ENCODE measurements around the gene CIITA.
"Not testable (repeated sequence)": the region's sequence is repeated elsewhere in the genome, so short reads cannot be mapped to it uniquely, and the experiment has no call there.

Gene CIITA

DNA sequence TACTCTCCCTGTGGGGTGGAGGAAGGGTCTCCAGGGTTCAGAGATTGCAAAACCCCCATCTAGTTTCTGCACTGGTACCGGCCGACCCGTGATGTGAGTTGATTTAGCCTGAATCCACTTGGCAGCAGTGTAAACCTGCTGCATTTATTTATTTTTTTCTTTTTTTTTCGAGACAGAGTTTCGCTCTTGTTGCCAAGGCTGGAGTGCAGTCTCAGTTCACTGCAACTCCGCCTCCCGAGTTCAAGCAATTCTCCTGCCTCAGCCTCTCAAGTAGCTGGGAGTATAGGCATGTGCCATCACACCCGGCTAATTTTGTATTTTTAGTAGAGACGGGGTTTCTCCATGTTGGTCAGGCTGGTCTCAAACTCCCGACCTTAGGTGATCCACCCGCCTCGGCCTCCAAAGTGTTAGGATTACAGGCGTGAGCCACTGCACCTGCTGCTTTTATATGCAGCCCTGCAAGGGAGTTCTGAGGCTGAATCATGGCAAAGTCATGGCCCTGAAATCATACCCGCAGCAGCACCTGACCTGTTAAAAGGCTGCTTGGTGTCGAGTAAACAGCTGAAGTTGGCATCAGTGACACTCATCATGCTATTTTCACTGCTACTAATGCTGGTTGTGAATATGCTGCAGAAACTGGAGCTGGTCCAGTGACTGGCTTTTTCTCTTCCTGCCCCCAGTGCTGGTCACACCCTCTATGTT is 43.9 kb downstream of the CIITA start:
- TF ChIP-seq, protein P1, sequence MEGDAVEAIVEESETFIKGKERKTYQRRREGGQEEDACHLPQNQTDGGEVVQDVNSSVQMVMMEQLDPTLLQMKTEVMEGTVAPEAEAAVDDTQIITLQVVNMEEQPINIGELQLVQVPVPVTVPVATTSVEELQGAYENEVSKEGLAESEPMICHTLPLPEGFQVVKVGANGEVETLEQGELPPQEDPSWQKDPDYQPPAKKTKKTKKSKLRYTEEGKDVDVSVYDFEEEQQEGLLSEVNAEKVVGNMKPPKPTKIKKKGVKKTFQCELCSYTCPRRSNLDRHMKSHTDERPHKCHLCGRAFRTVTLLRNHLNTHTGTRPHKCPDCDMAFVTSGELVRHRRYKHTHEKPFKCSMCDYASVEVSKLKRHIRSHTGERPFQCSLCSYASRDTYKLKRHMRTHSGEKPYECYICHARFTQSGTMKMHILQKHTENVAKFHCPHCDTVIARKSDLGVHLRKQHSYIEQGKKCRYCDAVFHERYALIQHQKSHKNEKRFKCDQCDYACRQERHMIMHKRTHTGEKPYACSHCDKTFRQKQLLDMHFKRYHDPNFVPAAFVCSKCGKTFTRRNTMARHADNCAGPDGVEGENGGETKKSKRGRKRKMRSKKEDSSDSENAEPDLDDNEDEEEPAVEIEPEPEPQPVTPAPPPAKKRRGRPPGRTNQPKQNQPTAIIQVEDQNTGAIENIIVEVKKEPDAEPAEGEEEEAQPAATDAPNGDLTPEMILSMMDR (conservative IDR thresholded peaks at IDR 0.05; ENCODE audit: low read depth, low read length) = no peak
- H3K4me3 ChIP-seq (ENCODE audit: low read depth, low read length) = no peak overlapping the region
- DNase-seq (ENCODE audit: low read depth) = no peak

DNA sequence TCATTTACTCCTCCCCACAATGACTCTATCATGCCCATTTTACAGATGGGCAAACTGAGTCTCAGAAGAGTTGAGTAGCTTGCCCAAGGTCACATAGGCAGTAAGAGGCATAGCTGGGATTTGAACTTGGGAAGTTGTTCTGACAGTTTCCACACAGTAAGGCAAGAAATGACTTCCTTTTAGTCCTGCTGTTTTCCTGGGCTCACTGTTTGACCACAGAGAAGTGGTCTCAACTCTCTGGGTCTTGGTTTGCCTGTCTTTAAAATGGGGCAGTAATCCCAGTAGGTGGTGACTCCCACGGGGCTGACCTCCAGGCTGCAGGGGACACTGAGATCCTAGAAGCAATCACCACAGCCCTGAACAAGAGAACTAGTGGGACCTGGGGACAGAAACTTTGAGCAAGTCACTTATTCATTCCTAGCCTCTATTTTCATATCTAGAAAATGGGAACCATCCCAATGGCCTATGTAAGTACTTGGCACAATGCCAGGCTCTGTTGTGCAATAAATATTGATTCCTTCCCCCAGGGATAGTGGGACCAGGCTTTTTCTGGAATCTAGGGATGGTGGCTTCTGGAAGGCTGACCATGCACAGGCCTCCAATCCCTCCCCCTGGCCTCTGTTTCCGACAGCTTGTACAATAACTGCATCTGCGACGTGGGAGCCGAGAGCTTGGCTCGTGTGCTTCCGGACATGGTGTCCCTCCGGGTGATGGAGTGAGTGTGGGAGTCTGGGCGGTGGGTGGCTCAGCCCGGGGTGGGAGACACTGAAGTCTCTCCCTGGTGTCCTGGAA is 44.7 kb downstream of the CIITA start:
- TF ChIP-seq, protein P1 (conservative IDR thresholded peaks at IDR 0.05; ENCODE audit: low read depth, low read length) = no peak
- no peak for DNase-seq (ENCODE audit: low read depth)
- H3K4me3 ChIP-seq (ENCODE audit: low read depth, low read length) = no peak overlapping the region

DNA sequence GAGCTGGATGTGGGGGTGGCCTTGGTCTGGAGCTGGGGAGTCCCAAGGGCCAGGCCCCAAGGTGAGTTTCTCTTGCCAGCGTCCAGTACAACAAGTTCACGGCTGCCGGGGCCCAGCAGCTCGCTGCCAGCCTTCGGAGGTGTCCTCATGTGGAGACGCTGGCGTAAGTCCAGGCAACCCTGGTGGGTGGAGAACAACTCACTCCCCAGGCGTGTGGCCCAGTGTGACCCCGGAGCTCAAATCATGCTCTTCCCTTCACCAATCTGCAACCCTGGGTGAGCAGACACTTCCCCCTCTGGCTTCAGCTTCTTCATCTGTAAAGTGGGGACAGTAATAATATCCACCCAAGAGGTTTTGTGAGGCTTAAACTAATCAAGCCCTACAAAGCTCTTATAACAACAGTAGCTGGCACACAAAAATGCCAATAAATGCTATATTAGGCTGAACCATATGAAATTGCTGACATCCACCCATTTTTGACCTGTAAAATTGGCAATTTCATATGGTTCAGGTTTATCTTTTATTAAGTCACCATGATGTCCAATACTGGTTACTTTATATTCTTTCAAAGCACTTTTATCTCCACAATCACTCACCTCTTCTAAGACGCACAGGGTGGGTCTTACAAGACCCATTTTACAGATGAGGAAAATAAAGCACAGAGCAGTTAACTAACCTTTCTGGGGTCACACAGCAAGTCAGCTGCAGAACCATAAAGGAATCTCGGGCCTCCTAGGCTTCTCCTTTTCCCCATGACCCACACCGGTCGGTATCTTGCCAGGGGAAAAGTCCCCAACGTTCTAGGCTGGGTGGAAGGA is 45.5 kb downstream of the CIITA start:
- H3K4me3 ChIP-seq (ENCODE audit: low read depth, low read length) = no peak overlapping the region
- no peak for DNase-seq (ENCODE audit: low read depth)
- TF ChIP-seq, protein P1 (conservative IDR thresholded peaks at IDR 0.05; ENCODE audit: low read depth, low read length) = no peak

DNA sequence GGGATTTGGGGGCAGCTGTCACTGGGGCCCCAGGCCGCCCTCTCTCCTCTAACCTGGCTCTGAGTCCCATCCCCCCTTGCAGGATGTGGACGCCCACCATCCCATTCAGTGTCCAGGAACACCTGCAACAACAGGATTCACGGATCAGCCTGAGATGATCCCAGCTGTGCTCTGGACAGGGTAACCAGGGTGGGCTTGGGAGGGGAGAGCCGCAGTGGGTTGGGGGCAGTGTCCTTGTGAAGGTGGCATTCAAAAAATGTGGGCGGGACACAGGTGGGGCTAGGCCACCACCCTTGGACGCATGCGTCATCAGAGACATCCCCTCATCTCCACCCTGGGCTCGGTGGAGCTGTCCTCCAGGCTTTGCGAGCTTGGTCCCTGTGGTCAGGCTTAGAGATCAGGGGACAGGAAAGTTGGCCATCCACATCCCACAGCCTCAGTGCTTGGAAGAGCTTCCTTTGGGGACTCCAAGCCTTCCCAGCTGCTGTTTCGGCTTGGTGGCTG is 46.2 kb downstream of the CIITA start:
- no peak for DNase-seq (ENCODE audit: low read depth)
- no peak overlapping the region for H3K4me3 ChIP-seq (ENCODE audit: low read depth, low read length)
- TF ChIP-seq, protein P1 (conservative IDR thresholded peaks at IDR 0.05; ENCODE audit: low read depth, low read length) = no peak

DNA sequence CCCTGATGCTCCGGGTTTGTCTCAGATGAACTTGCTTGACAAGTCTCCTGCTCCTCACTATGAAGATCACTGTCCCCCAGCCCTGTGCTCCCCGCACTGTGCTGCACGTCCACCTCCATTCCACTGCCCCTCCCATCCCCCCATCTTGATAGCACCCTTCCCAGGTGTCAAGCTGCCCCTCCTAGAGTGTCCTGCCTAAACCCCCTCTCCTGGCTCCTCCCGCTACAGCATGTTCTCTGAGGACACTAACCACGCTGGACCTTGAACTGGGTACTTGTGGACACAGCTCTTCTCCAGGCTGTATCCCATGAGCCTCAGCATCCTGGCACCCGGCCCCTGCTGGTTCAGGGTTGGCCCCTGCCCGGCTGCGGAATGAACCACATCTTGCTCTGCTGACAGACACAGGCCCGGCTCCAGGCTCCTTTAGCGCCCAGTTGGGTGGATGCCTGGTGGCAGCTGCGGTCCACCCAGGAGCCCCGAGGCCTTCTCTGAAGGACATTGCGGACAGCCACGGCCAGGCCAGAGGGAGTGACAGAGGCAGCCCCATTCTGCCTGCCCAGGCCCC is 46.7 kb downstream of the CIITA start:
- DNase-seq (ENCODE audit: low read depth) = no peak
- no peak overlapping the region for H3K4me3 ChIP-seq (ENCODE audit: low read depth, low read length)
- TF ChIP-seq, protein P1 (conservative IDR thresholded peaks at IDR 0.05; ENCODE audit: low read depth, low read length) = no peak

DNA sequence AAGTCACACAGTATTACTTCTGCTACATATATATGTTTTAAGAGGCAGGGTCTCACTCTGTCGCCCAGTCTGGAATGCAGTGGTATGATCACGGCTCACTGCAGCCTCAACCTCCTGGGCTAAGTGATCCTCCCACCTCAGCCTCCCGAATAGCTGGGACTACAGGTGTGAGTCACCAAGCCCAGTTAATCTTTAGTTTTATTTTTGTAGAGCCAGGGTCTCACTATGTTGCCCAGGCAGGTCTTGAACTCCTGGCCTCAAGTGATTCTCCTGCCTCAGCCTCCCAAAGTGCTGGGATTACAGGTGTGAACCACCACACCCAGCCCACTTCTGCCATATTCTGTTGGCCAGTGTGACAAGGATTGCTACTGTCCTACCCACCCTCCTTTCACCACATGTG is 48.3 kb downstream of the CIITA start:
- not testable (repeated sequence) for H3K4me3 ChIP-seq (ENCODE audit: low read depth, low read length); DNase-seq (ENCODE audit: low read depth)

DNA sequence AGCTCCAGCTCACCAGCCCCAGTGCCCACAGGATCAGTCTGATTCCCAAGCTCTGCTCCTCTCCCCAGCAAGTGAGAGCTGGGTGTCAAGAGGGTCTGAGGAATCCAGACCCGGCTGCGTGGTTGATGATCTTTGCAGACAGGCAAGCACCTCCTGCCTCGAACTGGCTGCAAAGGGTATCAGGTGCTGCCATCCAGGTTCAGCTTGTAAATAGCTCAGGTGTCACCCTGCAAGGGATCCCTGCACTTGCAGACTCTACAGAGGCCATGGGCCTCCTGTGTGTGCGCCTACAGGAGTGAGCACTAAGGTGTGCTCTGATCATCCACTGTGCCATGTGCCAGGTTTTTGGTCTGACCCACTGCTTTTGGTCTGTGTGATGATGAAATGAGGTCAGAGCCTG is 49.1 kb downstream of the CIITA start:
- H3K4me3 ChIP-seq (ENCODE audit: low read depth, low read length) = no peak overlapping the region
- TF ChIP-seq, protein P1 (conservative IDR thresholded peaks at IDR 0.05; ENCODE audit: low read depth, low read length) = no peak
- no peak for DNase-seq (ENCODE audit: low read depth)
